GM19023 (cell line): Measurements from ENCODE around the gene ADGRA1.
"Not testable (repeated sequence)": the region's sequence is repeated elsewhere in the genome, so short reads cannot be mapped to it uniquely, and the experiment has no call there.

Source experiments
- ATAC-seq: cut with Tn5 transposase; IDR thresholded peaks from one replicate; pipeline ENCODE4 v1.9.1; 2021; ENCODE audit warnings: mild to moderate bottlenecking, moderate library complexity; ENCODE audit not compliant: unreplicated experiment

Gene ADGRA1

DNA sequence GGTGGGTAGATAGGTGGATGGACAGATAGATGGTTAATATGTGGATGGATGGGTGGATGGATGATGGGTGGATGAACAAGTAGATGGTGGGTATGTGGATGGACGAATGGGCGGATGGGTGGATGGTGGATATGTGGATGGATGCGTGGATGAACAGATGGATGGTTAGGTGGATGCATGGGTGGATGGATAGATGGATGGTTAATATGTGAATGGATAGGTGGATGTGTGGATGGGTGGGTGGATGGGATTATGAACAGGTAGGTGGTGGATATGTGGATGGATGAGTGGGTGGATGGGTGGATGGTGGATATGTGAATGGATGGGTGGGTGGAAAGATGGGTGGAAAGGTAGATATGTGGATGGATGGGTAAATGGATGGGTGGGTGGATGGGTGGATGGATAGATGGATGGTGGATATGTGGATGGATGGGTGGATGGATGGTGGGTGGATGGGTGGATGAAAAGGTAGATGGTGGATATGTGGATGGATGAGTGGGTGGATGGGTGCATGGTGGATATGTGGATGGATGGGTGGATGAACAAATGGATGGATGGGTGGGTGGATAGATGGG is 87.1 kb downstream of the ADGRA1 start:
- no peak for ATAC-seq

DNA sequence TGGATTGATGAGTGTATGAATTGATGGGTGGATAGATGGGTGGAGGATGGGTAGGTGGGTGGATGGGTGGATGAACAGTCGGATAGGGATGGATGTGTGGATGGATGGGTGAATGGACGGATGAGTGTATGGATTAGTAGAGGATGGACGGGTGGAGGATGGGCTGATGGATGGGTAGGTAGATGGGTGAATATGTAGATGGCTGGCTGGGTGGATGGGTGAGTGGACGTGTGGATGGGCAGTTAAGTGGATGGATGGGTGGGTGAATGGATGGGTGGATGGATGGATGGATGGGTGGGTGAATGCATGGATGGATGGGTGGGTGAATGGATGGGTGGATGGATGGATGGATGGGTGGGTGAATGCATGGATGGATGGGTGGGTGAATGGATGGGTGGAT is 87.9 kb downstream of the ADGRA1 start:
- ATAC-seq, result not testable (repeated sequence)

DNA sequence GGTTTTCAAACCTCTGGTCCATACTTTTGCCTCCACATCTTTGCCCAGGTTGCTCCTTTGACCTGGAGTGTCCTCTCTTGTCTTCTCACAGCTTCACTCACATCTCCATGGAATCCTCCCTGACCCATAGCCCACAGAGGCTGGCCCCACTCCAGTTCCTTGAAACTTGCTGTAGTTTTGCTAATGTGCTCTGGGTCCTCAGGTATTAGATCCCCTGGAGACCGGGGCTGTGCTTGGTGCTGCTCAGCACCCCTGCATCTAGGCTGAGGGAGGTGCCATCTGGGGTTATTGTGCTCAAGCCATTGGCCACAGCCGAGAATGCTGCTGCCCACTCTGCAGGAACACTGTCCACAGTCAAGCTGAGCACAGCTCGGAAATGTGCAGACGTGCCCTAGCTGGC is 88.8 kb downstream of the ADGRA1 start:
- ATAC-seq, result no peak

DNA sequence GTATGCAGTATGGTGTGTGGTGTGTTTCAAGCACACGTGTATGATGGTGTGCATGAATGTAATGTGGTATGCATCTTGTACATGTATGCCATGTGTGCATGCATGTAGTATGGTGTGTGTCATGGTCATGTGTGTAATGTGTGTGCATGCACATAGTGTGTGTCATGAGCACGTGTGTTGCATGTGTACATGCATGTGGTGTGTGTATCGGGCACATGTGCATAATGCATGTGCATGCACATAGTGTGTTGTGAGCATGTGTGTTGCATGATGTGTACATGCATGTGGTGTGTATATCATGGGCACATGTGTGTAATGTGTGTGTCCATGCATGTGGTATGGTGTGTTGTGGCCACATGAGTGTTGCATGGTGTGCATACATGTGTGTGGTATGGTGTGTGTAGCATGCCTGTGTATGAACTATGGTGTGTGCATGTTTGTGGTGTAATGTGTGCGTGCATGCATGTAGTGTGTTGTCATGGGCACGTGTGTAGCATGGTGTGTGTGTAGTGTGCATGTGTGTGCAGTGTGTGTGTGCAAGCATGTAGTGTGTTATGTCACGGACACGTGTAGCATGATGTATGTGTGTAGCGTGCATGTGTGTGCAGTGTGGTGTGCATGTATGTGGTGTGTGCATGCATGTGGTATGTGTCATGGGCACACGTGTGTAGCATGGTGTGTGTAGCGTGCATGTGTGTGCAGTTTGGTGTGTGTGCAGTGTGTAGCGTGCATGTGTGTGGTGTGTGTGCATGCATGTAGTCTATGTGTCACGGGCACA is 89.8 kb downstream of the ADGRA1 start:
- no peak for ATAC-seq

DNA sequence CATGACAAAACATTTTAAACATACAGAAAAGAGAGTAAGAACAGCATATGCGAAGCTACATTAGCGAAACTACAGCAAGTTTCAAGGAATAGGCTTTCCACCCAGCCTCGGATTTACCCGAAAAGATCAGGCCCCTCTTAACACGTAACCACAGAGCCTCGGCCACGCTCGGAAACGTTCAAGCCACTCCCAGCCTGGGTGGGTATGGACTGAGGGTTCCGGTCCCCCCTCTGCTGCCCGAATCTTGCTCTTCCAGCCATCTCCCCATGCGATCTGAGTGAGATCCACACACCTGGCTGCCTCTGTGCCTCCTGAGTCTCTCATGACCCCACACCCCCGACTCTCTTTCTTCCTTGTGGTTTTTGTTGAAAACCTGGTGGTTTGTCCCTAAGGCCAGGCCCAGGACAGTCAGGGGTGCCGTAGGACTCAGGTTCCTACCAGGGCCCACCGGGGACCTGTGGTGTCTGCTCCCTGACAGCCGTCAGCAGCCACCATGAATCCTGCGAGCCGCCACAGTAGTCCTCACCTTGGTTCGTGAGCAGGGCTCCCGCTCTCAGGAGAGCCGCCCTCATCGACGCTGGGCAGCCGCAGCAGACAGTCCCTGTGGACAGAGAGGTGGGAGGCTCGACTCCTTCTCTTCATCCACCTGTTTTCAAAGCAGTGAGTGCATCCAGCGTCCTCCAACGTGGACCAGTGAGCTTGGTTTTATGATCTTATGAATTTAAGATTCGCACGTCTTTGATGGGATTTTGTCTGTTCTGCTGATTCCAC is 90.8 kb downstream of the ADGRA1 start:
- ATAC-seq, result no peak

DNA sequence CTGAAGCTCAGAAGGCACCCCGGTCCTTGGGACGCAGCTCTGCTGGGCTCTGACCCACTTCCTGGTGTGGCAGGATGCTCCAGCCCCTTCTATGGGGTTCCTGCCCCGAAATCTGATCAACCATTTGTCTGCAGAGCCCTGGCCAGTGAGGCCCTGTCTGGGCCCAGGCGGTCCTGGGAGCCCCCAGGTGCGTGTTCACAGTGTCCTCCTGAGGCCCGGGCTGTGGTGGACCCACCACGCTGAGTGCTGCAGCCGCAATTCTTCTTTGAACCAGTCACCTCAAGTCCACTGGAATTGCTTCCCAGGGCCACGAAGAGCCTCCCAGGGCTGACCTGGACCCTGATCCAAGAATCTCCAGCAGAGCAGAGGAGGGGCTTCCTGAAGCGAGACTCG is 91.4 kb downstream of the ADGRA1 start:
- ATAC-seq, result no peak

DNA sequence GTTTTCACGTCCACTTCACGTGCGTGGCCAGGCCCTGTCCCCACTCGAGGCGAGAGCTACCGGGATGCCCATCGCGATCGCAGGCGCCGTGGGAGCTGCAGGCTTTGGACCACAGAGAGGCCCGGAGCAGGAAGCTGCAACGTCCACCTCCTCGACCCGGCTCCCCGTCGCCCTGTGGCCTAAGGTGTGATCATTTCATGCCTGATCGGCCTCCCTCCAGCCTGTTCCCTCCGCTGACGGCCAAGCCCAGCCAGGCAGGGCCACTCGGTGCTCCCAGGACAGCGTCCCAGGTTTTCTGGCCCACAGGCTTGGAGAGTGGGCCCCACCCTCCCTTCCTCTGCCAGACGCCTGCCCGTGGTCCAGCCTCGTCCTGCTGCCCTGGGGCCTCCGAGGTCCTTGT is 91.9 kb downstream of the ADGRA1 start:
- no peak for ATAC-seq

DNA sequence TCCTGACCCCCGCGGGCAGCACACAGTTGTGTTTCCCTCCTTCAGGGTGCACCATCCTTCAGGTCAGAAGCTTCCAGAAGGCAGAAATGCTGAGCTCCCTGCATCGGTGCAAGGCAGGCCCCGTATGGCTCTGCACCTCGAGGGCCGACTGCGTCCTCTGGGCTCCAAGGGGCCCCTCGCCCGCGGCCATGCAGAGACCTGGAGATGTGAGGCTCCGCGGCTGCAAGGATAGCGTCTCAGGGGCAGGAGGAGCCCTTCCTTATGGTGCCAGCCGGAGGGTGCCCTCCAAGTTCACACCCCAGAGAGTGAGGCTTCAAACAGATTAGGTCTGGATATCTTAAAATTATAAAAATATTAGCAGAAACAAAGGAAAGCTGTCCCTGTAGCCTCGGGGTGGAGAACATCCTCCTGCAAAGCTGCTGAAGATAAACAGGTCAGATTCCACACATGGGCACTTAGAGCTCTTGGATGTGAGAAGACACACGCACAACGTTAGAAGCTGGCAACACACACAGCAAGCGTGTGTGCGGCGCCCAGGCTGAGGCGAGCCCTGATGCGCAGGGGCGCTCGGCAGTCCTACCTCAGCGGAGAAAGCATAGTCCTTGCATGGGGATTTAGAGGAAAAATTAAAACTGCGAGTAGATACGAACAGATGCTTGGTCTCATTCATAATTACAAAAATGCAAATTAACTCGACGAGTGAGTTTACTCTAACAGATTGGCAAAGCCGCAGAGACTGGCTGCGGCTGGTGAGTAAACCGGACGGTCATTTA is 92.7 kb downstream of the ADGRA1 start:
- no peak for ATAC-seq

DNA sequence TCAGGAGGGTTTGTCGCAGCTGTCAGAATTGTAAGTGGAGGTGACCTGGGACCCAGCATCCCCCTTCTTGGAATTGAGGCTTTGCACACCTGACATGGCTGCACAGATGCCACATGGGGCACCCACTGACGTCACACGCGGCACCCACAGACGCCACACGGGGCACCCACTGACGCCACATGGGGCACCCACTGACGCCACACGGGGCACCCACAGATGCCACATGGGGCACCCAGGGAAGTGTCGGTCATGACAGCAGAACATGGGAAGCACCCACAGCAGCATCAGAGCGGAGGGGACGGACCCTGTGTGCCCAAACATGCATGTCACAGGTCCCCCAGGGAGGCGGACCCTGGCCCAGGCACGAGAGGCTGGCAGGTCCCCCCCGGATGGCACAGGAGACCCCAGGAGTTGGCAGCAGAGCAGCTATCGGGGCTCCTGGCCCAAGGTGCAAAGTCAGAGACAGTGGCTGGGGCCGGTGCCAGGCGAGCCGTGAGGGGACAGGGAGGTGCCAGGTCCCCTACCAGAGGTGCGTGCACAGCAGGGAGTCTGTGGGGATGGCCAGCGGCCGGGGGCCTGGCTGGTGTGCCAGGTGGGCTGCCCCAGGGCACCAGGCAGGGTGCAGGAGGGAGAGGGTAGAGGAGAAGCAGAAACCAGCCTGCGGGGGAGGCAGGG is 93.4 kb downstream of the ADGRA1 start:
- ATAC-seq, result no peak
